Activated gamma-delta T cell treated with anti-CD3 and anti-CD28 coated beads, Interleukin-2, amount 50 U/mL, for 16 hours (primary cell): Measurements from ENCODE around the gene BANP.
"Not testable (repeated sequence)": the region's sequence is repeated elsewhere in the genome, so short reads cannot be mapped to it uniquely, and the experiment has no call there.

Experiments used
- DNase-seq: peaks from one replicate; pipeline ENCODE4 v3.0.0-alpha.2; 2020; ENCODE audit warnings: low read depth

BANP gene

GRCh38 chr16:87950765-87951551 is at the start of gene BANP:
Gene BANP (plus strand): TSS chr16:87951434. CDS start chr16:87975116, 23,682 bp downstream.
- peak; percentile 95 for DNase-seq

GRCh38 chr16:87904963-87905362 is 46.3 kb upstream of the BANP start:
- not testable (repeated sequence) for DNase-seq

DNA sequence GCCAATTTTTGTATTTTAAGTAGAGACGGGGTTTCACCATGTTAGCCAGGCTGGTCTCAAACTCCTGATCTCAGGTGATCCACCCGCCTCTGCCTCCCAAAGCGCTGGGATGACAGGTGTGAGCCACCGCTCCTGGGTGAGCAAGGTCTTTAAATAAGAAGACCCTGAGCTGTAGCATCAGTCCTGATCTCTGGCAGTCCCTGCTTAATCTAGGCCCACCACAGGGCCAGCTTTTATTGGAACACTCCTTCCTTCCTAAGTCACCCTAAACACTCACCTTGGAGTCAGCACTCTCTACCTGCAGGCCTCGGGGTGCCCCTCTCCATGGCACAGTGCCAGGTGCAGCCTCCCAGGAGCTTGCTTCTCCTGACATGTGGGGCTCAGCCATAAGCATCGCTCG is 45.7 kb upstream of the BANP start:
- not testable (repeated sequence) for DNase-seq

GRCh38 chr16:87908101-87908500 is 43.1 kb upstream of the BANP start:
- not testable (repeated sequence) for DNase-seq

GRCh38 chr16:87909203-87909935 is 41.9 kb upstream of the BANP start:
- peak; percentile 69 for DNase-seq

DNA sequence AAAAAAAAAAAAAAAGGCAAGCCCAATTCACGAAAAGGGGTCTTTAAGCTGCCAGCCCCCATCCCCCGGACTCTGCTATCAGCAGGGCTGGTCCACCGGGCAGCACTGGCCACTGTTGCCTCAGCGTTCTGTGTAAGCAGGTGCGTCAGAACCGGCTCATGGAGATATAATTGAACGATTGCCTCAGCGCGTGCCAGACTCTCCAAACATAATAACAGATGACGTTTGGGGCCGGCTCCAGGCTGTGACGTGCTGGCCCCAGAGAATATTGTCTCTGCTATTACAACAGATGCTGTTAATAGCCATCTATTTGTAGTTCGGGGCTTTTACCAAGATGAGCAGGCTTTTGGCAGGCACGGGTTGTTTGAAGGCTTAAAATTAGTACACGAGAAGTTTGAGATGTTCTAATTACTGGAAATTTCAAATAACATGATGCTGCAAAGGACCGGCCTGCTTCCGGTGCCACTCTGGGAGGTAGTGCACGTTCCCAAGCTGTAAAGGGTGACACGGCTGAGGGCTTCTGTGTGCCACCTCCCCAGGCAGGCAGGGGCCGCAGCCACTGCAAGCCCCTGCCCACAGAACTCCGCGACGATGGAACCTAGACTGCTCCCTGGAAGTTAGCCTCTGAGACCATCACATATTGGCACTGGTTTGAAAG is 40.0 kb upstream of the BANP start:
- DNase-seq = not testable (repeated sequence)

- not testable (repeated sequence) for DNase-seq
Measured at GRCh38 chr16:87912691-87913090, 38.5 kb upstream of the BANP start.

DNA sequence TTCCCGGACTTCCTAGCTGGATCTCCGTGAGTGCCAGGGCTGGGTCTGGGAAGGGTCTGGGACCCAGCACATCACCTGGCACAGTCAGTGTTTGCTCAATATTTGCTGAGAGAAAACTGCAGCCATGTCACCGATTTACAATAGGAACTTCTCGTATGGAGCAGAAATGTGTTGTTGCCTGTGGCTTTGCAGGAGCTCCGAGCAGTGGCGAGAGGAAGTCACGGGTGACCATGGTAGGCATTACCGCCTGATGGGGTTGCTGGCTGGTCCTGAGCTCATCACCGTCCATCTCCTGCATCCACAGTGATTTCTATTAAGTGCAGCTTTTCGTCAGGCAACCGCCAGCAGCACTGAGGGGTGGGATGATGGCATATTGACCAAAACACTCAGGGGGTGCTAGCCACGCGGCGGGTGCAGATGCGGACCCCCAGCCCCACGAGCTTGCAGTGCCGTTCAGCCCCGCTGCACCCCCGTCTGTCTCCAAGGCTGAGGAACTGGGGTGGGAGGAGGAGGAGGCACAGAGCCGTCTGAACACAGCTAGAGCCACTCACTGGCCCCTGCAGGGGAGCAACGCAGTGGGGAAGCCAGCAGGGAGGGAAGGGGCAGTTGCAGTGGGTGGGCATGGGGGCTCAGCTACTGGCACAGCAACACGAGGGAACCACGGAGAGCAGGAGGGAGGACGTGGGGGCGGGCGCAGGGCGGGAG is 37.1 kb upstream of the BANP start:
- not testable (repeated sequence) for DNase-seq

- DNase-seq = no peak
Measured at GRCh38 chr16:87914812-87915211, 36.4 kb upstream of the BANP start.

DNA sequence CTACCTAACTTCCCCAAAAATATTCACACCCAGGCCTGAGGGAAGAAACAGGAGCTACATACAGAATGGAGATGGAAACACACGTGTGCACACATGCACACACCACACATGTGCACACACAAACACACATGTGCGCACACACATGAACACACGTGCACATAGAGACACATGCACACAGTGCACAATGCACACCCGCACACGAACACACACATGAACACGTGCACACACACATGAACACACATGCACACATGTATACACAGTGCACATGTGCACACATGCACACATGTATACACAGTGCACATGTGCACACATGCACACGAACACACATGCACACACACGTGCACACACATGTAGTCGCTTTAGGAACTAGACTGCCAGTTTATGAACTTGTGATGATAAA is 33.7 kb upstream of the BANP start:
- DNase-seq = no peak

GRCh38 chr16:87918338-87918737 is 32.9 kb upstream of the BANP start:
- DNase-seq = no peak

DNA sequence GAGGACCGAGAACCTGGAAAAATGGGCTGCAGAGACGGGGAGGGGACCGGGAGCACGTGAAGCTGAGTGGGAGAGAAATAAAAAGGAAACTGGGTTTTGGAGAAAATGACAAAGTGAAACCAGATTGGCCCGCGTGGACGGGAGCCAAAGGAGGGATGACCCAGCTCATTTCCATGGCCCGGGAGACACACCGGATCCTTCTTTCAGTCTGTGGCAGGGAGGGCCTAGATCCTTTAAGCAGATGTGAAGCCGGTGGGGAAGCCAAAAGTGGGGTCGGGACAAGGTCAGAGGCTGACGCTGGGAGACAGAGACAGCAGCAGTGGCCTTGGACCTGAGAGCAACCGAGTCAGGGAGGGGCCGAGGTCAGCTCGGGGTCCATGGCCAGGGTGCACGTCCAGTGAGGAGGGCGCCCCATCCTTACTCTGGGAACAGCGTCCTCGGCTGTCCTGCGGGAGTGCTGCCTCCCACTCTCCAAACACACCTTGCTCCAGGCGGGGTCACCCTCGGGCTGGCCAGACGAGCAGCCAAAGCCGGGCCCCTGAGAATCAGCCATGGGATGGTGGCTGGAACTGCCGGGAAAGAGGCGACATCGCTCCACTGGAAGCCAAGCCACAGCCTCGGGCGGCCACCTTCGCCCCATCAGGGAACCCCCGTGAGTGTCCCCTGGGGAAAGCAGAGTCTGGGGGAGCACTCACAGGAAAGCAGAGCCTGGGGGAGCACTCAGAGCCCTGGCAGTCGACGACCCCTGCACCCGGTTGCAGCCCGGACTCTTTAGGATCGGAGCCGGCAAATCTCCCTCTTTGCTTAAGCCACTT is 32.2 kb upstream of the BANP start:
- no peak for DNase-seq

DNA sequence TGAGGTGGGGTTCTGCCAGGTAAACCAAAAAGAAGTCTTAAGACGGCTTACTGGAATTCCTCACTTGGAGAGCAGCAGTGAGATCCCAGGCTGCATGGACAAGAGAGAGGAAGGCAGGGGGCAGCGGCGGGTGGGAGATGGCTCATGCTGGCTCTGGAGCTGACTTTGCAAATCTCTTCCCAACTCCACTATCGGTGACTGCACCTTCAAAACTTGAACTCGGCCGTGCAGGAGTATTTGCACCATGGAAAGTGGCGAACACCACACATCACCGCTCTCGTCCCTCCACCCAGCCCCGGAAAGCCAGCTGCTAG is 31.6 kb upstream of the BANP start:
- no peak for DNase-seq

GRCh38 chr16:87921236-87921773 is 29.9 kb upstream of the BANP start:
- no peak for DNase-seq

- DNase-seq = no peak
Measured at GRCh38 chr16:87922250-87922871, 28.9 kb upstream of the BANP start.

GRCh38 chr16:87924041-87924810 is 27.0 kb upstream of the BANP start:
- DNase-seq = no peak

- no peak for DNase-seq
Measured at GRCh38 chr16:87924811-87925670, 26.2 kb upstream of the BANP start.

DNA sequence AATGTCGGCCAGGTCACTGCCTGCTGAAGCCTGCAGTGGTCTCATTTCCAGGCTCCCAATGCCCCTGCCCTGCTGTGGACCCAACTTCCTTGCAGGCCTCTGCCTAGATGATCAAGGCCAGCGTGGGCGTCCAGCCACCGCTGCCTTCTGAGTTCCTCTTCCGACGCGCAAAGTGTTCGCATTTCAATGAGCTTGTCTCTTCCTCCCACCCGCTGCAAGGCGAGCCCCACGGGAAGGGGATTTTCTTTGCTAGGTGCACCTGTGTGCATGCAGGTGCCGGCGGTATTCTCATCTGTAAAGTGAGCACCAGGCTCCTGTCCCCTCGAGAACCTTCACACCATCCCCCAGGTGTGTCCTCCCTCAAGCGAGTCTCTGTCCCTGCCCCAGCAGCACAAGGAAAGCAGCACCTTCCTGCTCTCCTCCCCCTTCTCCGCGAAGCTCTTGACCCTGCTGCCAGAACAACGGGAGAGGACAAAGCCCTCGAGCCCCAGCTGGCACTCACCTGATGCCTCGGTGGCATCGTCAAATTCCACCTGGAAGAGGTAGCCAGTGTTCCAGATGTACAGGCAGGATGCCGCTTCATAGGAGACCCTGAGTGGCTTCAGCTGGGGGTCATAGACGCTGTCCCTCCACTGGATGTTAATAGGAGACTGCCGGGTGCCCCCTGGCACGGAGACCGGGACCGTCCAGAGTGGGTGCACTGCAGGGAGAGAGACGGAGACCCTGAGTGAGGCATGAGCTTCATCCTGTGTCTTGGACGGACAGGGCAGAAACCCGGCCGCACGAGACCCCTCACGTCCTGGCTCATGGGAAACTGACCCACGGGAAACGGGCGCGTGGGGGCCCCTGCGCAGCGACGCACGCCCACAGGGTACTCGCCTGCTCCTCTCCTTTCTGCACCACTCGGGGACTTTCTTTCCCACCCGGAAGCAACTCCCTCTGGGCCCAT is 24.7 kb upstream of the BANP start:
- no peak for DNase-seq
